ENCODE measurements around the gene CFAP299. TPM values are rescaled to one million over a fixed set of nuclear protein-coding genes. Genes with fewer than 3 reads are reported as not detected.

CFAP299 gene
- total RNA-seq, 1 experiment from 2014 or later: not detected

GRCh38 chr4:80489798-80490197, 154.3 kb downstream of the CFAP299 start:
- Histone ChIP-seq H3K4me1 (ENCODE audit: low read length) (peaks cover 25% of the 10 kb centered on the region), H3K9me2 (replicated peaks; ENCODE audit: insufficient read depth, low read length) (no peaks in the 10 kb centered on the region), H3K9ac (ENCODE audit: low read length) (no peak overlapping the region), H3K4me2 (ENCODE audit: low read depth, low read length, poor library complexity, severe bottlenecking) (peak overlapping the region; percentile 43), H3K9me3 (ENCODE audit: low read length) (no peaks in the 10 kb centered on the region), H3K36me3 (ENCODE audit: insufficient read depth, low read length) (no peaks in the 10 kb centered on the region), H3K4me3 (ENCODE audit: low read length) (no peak overlapping the region), H3K79me2 (ENCODE audit: low read length) (no peaks in the 10 kb centered on the region), H2AFZ (ENCODE audit: low read length) (no peak overlapping the region), H3K27ac (ENCODE audit: low read length) (peak overlapping the region; percentile 27), H4K20me1 (ENCODE audit: insufficient read depth, low read depth, low read length) (no peaks in the 10 kb centered on the region), H3K27me3 (ENCODE audit: low read length) (no peaks in the 10 kb centered on the region)
- peak; percentile 42 for DNase-seq

- no peaks in the 10 kb centered on the region for H3K79me2 ChIP-seq (ENCODE audit: low read length)
- no peak overlapping the region for H3K9ac ChIP-seq (ENCODE audit: low read length)
- no peaks in the 10 kb centered on the region for H3K27me3 ChIP-seq (ENCODE audit: low read length)
- H3K4me3 ChIP-seq (ENCODE audit: low read length): no peak overlapping the region
- no peak for DNase-seq
- no peak overlapping the region for H3K27ac ChIP-seq (ENCODE audit: low read length)
- no peaks in the 10 kb centered on the region for H3K9me2 ChIP-seq (replicated peaks; ENCODE audit: insufficient read depth, low read length)
- no peaks in the 10 kb centered on the region for H3K9me3 ChIP-seq (ENCODE audit: low read length)
- H4K20me1 ChIP-seq (ENCODE audit: insufficient read depth, low read depth, low read length): no peaks in the 10 kb centered on the region
- H3K36me3 ChIP-seq (ENCODE audit: insufficient read depth, low read length): no peaks in the 10 kb centered on the region
- no peak overlapping the region for H2AFZ ChIP-seq (ENCODE audit: low read length)
- H3K4me1 ChIP-seq (ENCODE audit: low read length): peaks cover 25% of the 10 kb centered on the region
- H3K4me2 ChIP-seq (ENCODE audit: low read depth, low read length, poor library complexity, severe bottlenecking): no peak overlapping the region
These were observed 157.2 kb downstream of the CFAP299 start for GRCh38 chr4:80492761-80493160.

GRCh38 chr4:80495865-80496264, 160.3 kb downstream of the CFAP299 start:
- H3K4me3 ChIP-seq (ENCODE audit: low read length): no peak overlapping the region
- no peaks in the 10 kb centered on the region for H3K36me3 ChIP-seq (ENCODE audit: insufficient read depth, low read length)
- no peaks in the 10 kb centered on the region for H3K9me3 ChIP-seq (ENCODE audit: low read length)
- DNase-seq: no peak
- no peaks in the 10 kb centered on the region for H3K27me3 ChIP-seq (ENCODE audit: low read length)
- no peak overlapping the region for H3K9ac ChIP-seq (ENCODE audit: low read length)
- no peak overlapping the region for H3K4me2 ChIP-seq (ENCODE audit: low read depth, low read length, poor library complexity, severe bottlenecking)
- no peak overlapping the region for H2AFZ ChIP-seq (ENCODE audit: low read length)
- no peaks in the 10 kb centered on the region for H4K20me1 ChIP-seq (ENCODE audit: insufficient read depth, low read depth, low read length)
- no peaks in the 10 kb centered on the region for H3K9me2 ChIP-seq (replicated peaks; ENCODE audit: insufficient read depth, low read length)
- peaks cover 7% of the 10 kb centered on the region for H3K4me1 ChIP-seq (ENCODE audit: low read length)
- no peaks in the 10 kb centered on the region for H3K79me2 ChIP-seq (ENCODE audit: low read length)
- no peak overlapping the region for H3K27ac ChIP-seq (ENCODE audit: low read length)

GRCh38 chr4:80498725-80499124, 163.2 kb downstream of the CFAP299 start:
- Histone ChIP-seq H3K36me3 (ENCODE audit: insufficient read depth, low read length) (no peaks in the 10 kb centered on the region), H3K4me3 (ENCODE audit: low read length) (no peak overlapping the region), H2AFZ (ENCODE audit: low read length) (no peak overlapping the region), H3K9ac (ENCODE audit: low read length) (no peak overlapping the region), H3K4me1 (ENCODE audit: low read length) (no peaks in the 10 kb centered on the region), H3K4me2 (ENCODE audit: low read depth, low read length, poor library complexity, severe bottlenecking) (no peak overlapping the region), H3K79me2 (ENCODE audit: low read length) (no peaks in the 10 kb centered on the region), H3K9me2 (replicated peaks; ENCODE audit: insufficient read depth, low read length) (no peaks in the 10 kb centered on the region), H3K27ac (ENCODE audit: low read length) (no peak overlapping the region), H3K27me3 (ENCODE audit: low read length) (no peaks in the 10 kb centered on the region), H3K9me3 (ENCODE audit: low read length) (no peaks in the 10 kb centered on the region), H4K20me1 (ENCODE audit: insufficient read depth, low read depth, low read length) (no peaks in the 10 kb centered on the region)
- no peak for DNase-seq

GRCh38 chr4:80500613-80501012, 165.1 kb downstream of the CFAP299 start:
- Histone ChIP-seq H2AFZ (ENCODE audit: low read length) (no peak overlapping the region; the same call in 1 of the 2 replicates), H3K4me1 (ENCODE audit: low read length) (no peaks in the 10 kb centered on the region), H3K4me2 (ENCODE audit: low read depth, low read length, poor library complexity, severe bottlenecking) (no peak overlapping the region), H3K4me3 (ENCODE audit: low read length) (no peak overlapping the region), H3K27me3 (ENCODE audit: low read length) (no peaks in the 10 kb centered on the region), H3K27ac (ENCODE audit: low read length) (no peak overlapping the region), H3K79me2 (ENCODE audit: low read length) (no peaks in the 10 kb centered on the region), H4K20me1 (ENCODE audit: insufficient read depth, low read depth, low read length) (no peaks in the 10 kb centered on the region), H3K9me3 (ENCODE audit: low read length) (no peaks in the 10 kb centered on the region), H3K9ac (ENCODE audit: low read length) (no peak overlapping the region), H3K36me3 (ENCODE audit: insufficient read depth, low read length) (no peaks in the 10 kb centered on the region), H3K9me2 (replicated peaks; ENCODE audit: insufficient read depth, low read length) (no peaks in the 10 kb centered on the region)
- DNase-seq: no peak

GRCh38 chr4:80507077-80507476, 171.5 kb downstream of the CFAP299 start:
- Histone ChIP-seq H3K9me3 (ENCODE audit: low read length) (no peaks in the 10 kb centered on the region), H2AFZ (ENCODE audit: low read length) (no peak overlapping the region), H3K4me3 (ENCODE audit: low read length) (no peak overlapping the region), H3K9ac (ENCODE audit: low read length) (no peak overlapping the region), H4K20me1 (ENCODE audit: insufficient read depth, low read depth, low read length) (no peaks in the 10 kb centered on the region), H3K4me1 (ENCODE audit: low read length) (peaks cover 21% of the 10 kb centered on the region), H3K4me2 (ENCODE audit: low read depth, low read length, poor library complexity, severe bottlenecking) (no peak overlapping the region), H3K27me3 (ENCODE audit: low read length) (no peaks in the 10 kb centered on the region), H3K9me2 (replicated peaks; ENCODE audit: insufficient read depth, low read length) (no peaks in the 10 kb centered on the region), H3K36me3 (ENCODE audit: insufficient read depth, low read length) (no peaks in the 10 kb centered on the region), H3K79me2 (ENCODE audit: low read length) (no peaks in the 10 kb centered on the region), H3K27ac (ENCODE audit: low read length) (no peak overlapping the region)
- no peak for DNase-seq

GRCh38 chr4:80507507-80507906, 172.0 kb downstream of the CFAP299 start:
- no peak for DNase-seq
- no peaks in the 10 kb centered on the region for H3K9me3 ChIP-seq (ENCODE audit: low read length)
- H4K20me1 ChIP-seq (ENCODE audit: insufficient read depth, low read depth, low read length): no peaks in the 10 kb centered on the region

GRCh38 chr4:80515496-80515895, 180.0 kb downstream of the CFAP299 start:
- H3K4me3 ChIP-seq (ENCODE audit: low read length): no peak overlapping the region
- no peaks in the 10 kb centered on the region for H3K9me3 ChIP-seq (ENCODE audit: low read length)
- no peak overlapping the region for H2AFZ ChIP-seq (ENCODE audit: low read length)
- H3K36me3 ChIP-seq (ENCODE audit: insufficient read depth, low read length): no peaks in the 10 kb centered on the region
- H3K79me2 ChIP-seq (ENCODE audit: low read length): no peaks in the 10 kb centered on the region
- no peak overlapping the region for H3K9ac ChIP-seq (ENCODE audit: low read length)
- no peaks in the 10 kb centered on the region for H3K27me3 ChIP-seq (ENCODE audit: low read length)
- no peak overlapping the region for H3K4me2 ChIP-seq (ENCODE audit: low read depth, low read length, poor library complexity, severe bottlenecking)
- H3K9me2 ChIP-seq (replicated peaks; ENCODE audit: insufficient read depth, low read length): no peaks in the 10 kb centered on the region
- H4K20me1 ChIP-seq (ENCODE audit: insufficient read depth, low read depth, low read length): no peaks in the 10 kb centered on the region
- no peaks in the 10 kb centered on the region for H3K4me1 ChIP-seq (ENCODE audit: low read length)
- H3K27ac ChIP-seq (ENCODE audit: low read length): no peak overlapping the region
- DNase-seq: no peak

More at GRCh38 chr4:80507507-80507906, 172.0 kb downstream of the CFAP299 start:
- H3K79me2 ChIP-seq (ENCODE audit: low read length): no peaks in the 10 kb centered on the region
- no peak overlapping the region for H2AFZ ChIP-seq (ENCODE audit: low read length)
- H3K9me2 ChIP-seq (replicated peaks; ENCODE audit: insufficient read depth, low read length): no peaks in the 10 kb centered on the region
- H3K4me3 ChIP-seq (ENCODE audit: low read length): no peak overlapping the region
- H3K9ac ChIP-seq (ENCODE audit: low read length): no peak overlapping the region
- H3K27me3 ChIP-seq (ENCODE audit: low read length): no peaks in the 10 kb centered on the region
- H3K4me2 ChIP-seq (ENCODE audit: low read depth, low read length, poor library complexity, severe bottlenecking): peak overlapping the region; percentile 19
- no peak overlapping the region for H3K27ac ChIP-seq (ENCODE audit: low read length)
- H3K36me3 ChIP-seq (ENCODE audit: insufficient read depth, low read length): no peaks in the 10 kb centered on the region
- peaks cover 21% of the 10 kb centered on the region for H3K4me1 ChIP-seq (ENCODE audit: low read length)

- no peaks in the 10 kb centered on the region for H4K20me1 ChIP-seq (ENCODE audit: insufficient read depth, low read depth, low read length)
- no peak overlapping the region for H3K27ac ChIP-seq (ENCODE audit: low read length)
- H3K4me1 ChIP-seq (ENCODE audit: low read length): peaks cover 6% of the 10 kb centered on the region
- no peak overlapping the region for H3K9ac ChIP-seq (ENCODE audit: low read length)
- H3K9me2 ChIP-seq (replicated peaks; ENCODE audit: insufficient read depth, low read length): no peaks in the 10 kb centered on the region
- H3K9me3 ChIP-seq (ENCODE audit: low read length): no peaks in the 10 kb centered on the region
- H3K79me2 ChIP-seq (ENCODE audit: low read length): no peaks in the 10 kb centered on the region
- H3K4me3 ChIP-seq (ENCODE audit: low read length): no peak overlapping the region
- H3K27me3 ChIP-seq (ENCODE audit: low read length): no peaks in the 10 kb centered on the region
- H3K36me3 ChIP-seq (ENCODE audit: insufficient read depth, low read length): no peaks in the 10 kb centered on the region
- H3K4me2 ChIP-seq (ENCODE audit: low read depth, low read length, poor library complexity, severe bottlenecking): no peak overlapping the region
- H2AFZ ChIP-seq (ENCODE audit: low read length): no peak overlapping the region
- no peak for DNase-seq
These were observed 185.9 kb downstream of the CFAP299 start for GRCh38 chr4:80521438-80521837.

All from Karpas-422 (cell line).